HepG2 (cell line): ENCODE measurements around the gene USP38.

Source experiments
- BRD4 ChIP-seq: sonication (generic); formaldehyde crosslinking; IDR thresholded peaks from 2 replicates; pipeline ENCODE4 v1.4.0; 2020; ENCODE audit warnings: missing genetic modification reagents
- CTCF ChIP-seq: sonication (generic); formaldehyde crosslinking; IDR thresholded peaks from 2 replicates; pipeline ENCODE4 v1.5.0; 2020; ENCODE audit warnings: mild to moderate bottlenecking, missing genetic modification reagents, moderate library complexity
- ZNF44 ChIP-seq: sonication (generic); formaldehyde crosslinking; IDR thresholded peaks from 2 replicates; pipeline ENCODE4 v1.5.1; 2020; ENCODE audit warnings: mild to moderate bottlenecking, missing genetic modification reagents

GRCh38 chr4:143202824-143203223, 18.1 kb downstream of the USP38 start:
- TF ChIP-seq CTCF (CRISPR knock-in tag) (no peak), BRD4 (CRISPR knock-in tag) (no peak), ZNF44 (no peak)
